Psoas muscle (tissue), 8 donors: Measurements from ENCODE around the gene RANBP2. TPM values are rescaled to one million over a fixed set of nuclear protein-coding genes. Genes with fewer than 3 reads are reported as not detected.
A peak's percentile ranks its signal among the peaks of the same experiment; 100 is the strongest.
"Not testable (repeated sequence)": the region's sequence is repeated elsewhere in the genome, so short reads cannot be mapped to it uniquely, and the experiment has no call there.

ENCODE experiments used
- ATAC-seq, 4 donors: fragments of 200-7000 bp; cut with Tn5 transposase; one replicate each; pipeline ENCODE4 v1.9.1; 2020; ENCODE audit warnings: moderate library complexity in 3 of 4, mild to moderate bottlenecking in 2 of 4
- DNase-seq, 2 donors: peaks; one replicate each; pipeline ENCODE4 v3.0.0-alpha.2; 2020
- H3K27ac ChIP-seq: fragments of 200-600 bp; one replicate; pipeline ENCODE4 v1.8.0; 2022
- H3K27me3 ChIP-seq, 3 donors: fragments of 200-600 bp in 1 of 3; one replicate each; pipeline versions ENCODE4 v1.6.1 to v1.8.0; 2013 to 2022; ENCODE audit warnings: low read length in 2 of 3, mild to moderate bottlenecking in 2 of 3, moderate library complexity in 1 of 3; ENCODE audit not compliant: insufficient read depth in 3 of 3
- H3K36me3 ChIP-seq, 2 donors: fragments of 200-600 bp in 1 of 2; one replicate each; pipeline versions ENCODE4 v1.6.1 to v1.8.0; 2013 to 2022; ENCODE audit warnings: low read depth in 1 of 2, mild to moderate bottlenecking in 1 of 2, moderate library complexity in 1 of 2; ENCODE audit not compliant: insufficient read depth in 1 of 2
- H3K4me1 ChIP-seq: fragments of 200-600 bp; one replicate; pipeline ENCODE4 v1.8.0; 2022
- H3K4me3 ChIP-seq: fragments of 200-600 bp; one replicate; pipeline ENCODE4 v1.8.0; 2022; ENCODE audit warnings: mild to moderate bottlenecking
- H3K9me3 ChIP-seq: fragments of 200-600 bp; one replicate; pipeline ENCODE4 v1.8.0; 2022
- CTCF ChIP-seq: fragments of 200-600 bp; IDR thresholded peaks from one replicate; pipeline ENCODE4 v1.8.0; 2022; ENCODE audit warnings: antibody characterized with exemption
- WGBS, 3 donors: extraction: QIAGEN DNeasy Blood & Tissue Kit; methylation state at CpG; one replicate each; pipeline versions ENCODE4 v1.1.6 to v1.1.7; 2013; 5-methylcytosine and 5-hydroxymethylcytosine counted together
- intact Hi-C, 2 donors: fragments of 100-400 bp; cut with DNase I; formaldehyde crosslinking; loops; one replicate each; pipeline versions ENCODE4 v1.11.0 to v1.14.2; 2022
- polyA plus RNA-seq, 3 donors: library from polyadenylated mRNA; stranded (reverse); fragments of 200-250 nt; gene quantifications; one replicate each; pipeline ENCODE4 v1.2.3, GENCODE V29; 2013
- total RNA-seq, 4 donors: library from RNA; stranded (reverse); fragmentation: NEBNext Ultra II Directional in 2 of 4; extraction: Animal tissue kit (Norgen Biotek cat#: 25700) in 2 of 4; gene quantifications; one replicate each; pipeline versions ENCODE4 v1.2.1 to v1.2.4, GENCODE V29; 2021 to 2023
- donor health status: healthy with polysubstance abuse.
- donor health status: DM: no; HTN: no; CAD: no; lungs with moderate emphysema.
- donor health status: Bipolar disorder and iron deficiency.
- donor health status: healthy.
- donor health status: DM: yes; HTN: yes; CAD: no.
- donor health status: DM: no; HTN: no; CAD: no.
- donor health status: DM: no; HTN: no; CAD: no.
- donor health status: DM: yes; HTN: yes; CAD: no.

The RANBP2 gene
- total and polyA plus RNA-seq, 7 donors = 12.4 to 74.3 (median 58.5) TPM

GRCh38 chr2:108691447-108691846 lies 27.8 kb upstream of the RANBP2 start:
- Histone ChIP-seq H3K9me3 (no peaks in the 10 kb centered on the region), H3K27ac (no peak overlapping the region), H3K27me3 (no peaks in the 10 kb centered on the region), H3K4me3 (no peak overlapping the region), H3K36me3 (peaks cover 0 to 3% of the 10 kb centered on the region in 2 donors), H3K4me1 (no peaks in the 10 kb centered on the region)
- TF ChIP-seq CTCF = no peak
- ATAC-seq = no peak
- WGBS, 3 donors = 95 to 97% (median 97%) methylated on average over 7 of the region's 7 CpGs
- intact Hi-C loops = no loop called here
- no peak for DNase-seq

- H3K4me3 ChIP-seq = no peak overlapping the region
- H3K4me1 ChIP-seq = peaks cover 4% of the 10 kb centered on the region
- peak; percentile 83 to 93 (median 89) for ATAC-seq
- intact Hi-C loops = no loop called here
- DNase-seq = no peak
- WGBS, 3 donors = 10 to 19% (median 17%) methylated on average over 3 of the region's 3 CpGs
- H3K36me3 ChIP-seq = no peaks in the 10 kb centered on the region
- H3K9me3 ChIP-seq = no peaks in the 10 kb centered on the region
- H3K27me3 ChIP-seq = no peaks in the 10 kb centered on the region
- no peak for TF ChIP-seq CTCF
- H3K27ac ChIP-seq = peak overlapping the region; percentile 23
Observed at GRCh38 chr2:108701208-108701607, 18.1 kb upstream of the RANBP2 start.

GRCh38 chr2:108701806-108702205 lies 17.5 kb upstream of the RANBP2 start:
- Histone ChIP-seq H3K9me3 (no peaks in the 10 kb centered on the region), H3K4me3 (no peak overlapping the region), H3K4me1 (peaks cover 4% of the 10 kb centered on the region), H3K27me3 (no peaks in the 10 kb centered on the region), H3K36me3 (no peaks in the 10 kb centered on the region), H3K27ac (no peak overlapping the region)
- intact Hi-C loops = no loop called here
- DNase-seq (no peak), ATAC-seq (no peak)
- TF ChIP-seq CTCF = no peak
- WGBS, 3 donors = 87 to 97% (median 97%) methylated on average over 2 of the region's 2 CpGs

- ATAC-seq = no peak
- Histone ChIP-seq H3K27ac (no peak overlapping the region), H3K9me3 (no peaks in the 10 kb centered on the region), H3K4me3 (no peak overlapping the region), H3K36me3 (no peaks in the 10 kb centered on the region), H3K4me1 (peaks cover 4% of the 10 kb centered on the region), H3K27me3 (no peaks in the 10 kb centered on the region)
- WGBS, 3 donors = 85 to 100% (median 88%) methylated on average over 1 of the region's 1 CpG
- intact Hi-C loops = no loop called here
- DNase-seq = no peak
- no peak for TF ChIP-seq CTCF
Observed at GRCh38 chr2:108704871-108705270, 14.4 kb upstream of the RANBP2 start.

- DNase-seq (no peak), ATAC-seq (no peak)
- Histone ChIP-seq H3K4me3 (no peak overlapping the region), H3K4me1 (no peaks in the 10 kb centered on the region), H3K27me3 (no peaks in the 10 kb centered on the region), H3K9me3 (no peaks in the 10 kb centered on the region), H3K27ac (no peak overlapping the region), H3K36me3 (no peaks in the 10 kb centered on the region)
- no peak for TF ChIP-seq CTCF
- intact Hi-C loops = no loop called here
Observed at GRCh38 chr2:108707300-108707699, 12.0 kb upstream of the RANBP2 start.

- H3K4me1 ChIP-seq, H3K9me3 ChIP-seq, H3K27me3 ChIP-seq, H3K27ac ChIP-seq, H3K36me3 ChIP-seq, DNase-seq, H3K4me3 ChIP-seq, ATAC-seq, intact Hi-C loops: not testable (repeated sequence)
- 69 to 74% (median 71%) methylated on average over 6 of the region's 6 CpGs for WGBS, 3 donors
Observed at GRCh38 chr2:108716971-108717370, 2.3 kb upstream of the RANBP2 start.

- H3K36me3 ChIP-seq, H3K27me3 ChIP-seq, H3K4me3 ChIP-seq, ATAC-seq, H3K9me3 ChIP-seq, intact Hi-C loops, DNase-seq, H3K27ac ChIP-seq: not testable (repeated sequence)
- H3K4me1 ChIP-seq = peaks cover 14% of the 10 kb centered on the region
- WGBS, 3 donors = 67 to 79% (median 68%) methylated on average over 9 of the region's 9 CpGs
Observed at GRCh38 chr2:108726048-108726447, 6.8 kb downstream of the RANBP2 start.
